ENCODE results near the gene ACOT7.
A peak's percentile ranks its signal among the peaks of the same experiment; 100 is the strongest.
"Not testable (repeated sequence)": the region's sequence is repeated elsewhere in the genome, so short reads cannot be mapped to it uniquely, and the experiment has no call there.

Gene ACOT7

GRCh38 chr1:6395781-6396244, 2.2 kb upstream of the ACOT7 start:
- not testable (repeated sequence) for DNase-seq

DNA sequence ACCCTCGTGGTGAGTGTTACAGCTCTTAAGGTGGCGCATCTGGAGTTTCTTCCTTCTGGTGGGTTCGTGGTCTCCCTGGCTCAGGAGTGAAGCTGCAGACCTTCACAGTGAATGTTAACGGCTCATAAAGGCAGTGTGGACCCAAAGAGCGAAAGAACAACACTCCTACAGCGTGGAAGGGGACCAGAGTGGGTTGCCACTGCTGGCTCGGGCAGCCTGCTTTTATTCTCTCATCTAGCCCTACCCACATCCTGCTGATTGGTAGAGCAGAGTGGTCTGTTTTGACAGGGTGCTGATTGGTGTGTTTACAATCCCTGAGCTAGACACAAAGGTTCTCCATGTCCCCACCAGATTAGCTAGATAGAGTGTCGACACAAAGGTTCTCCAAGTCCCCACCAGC, 1.6 kb upstream of the ACOT7 start:
- DNase-seq, result not testable (repeated sequence)

DNA sequence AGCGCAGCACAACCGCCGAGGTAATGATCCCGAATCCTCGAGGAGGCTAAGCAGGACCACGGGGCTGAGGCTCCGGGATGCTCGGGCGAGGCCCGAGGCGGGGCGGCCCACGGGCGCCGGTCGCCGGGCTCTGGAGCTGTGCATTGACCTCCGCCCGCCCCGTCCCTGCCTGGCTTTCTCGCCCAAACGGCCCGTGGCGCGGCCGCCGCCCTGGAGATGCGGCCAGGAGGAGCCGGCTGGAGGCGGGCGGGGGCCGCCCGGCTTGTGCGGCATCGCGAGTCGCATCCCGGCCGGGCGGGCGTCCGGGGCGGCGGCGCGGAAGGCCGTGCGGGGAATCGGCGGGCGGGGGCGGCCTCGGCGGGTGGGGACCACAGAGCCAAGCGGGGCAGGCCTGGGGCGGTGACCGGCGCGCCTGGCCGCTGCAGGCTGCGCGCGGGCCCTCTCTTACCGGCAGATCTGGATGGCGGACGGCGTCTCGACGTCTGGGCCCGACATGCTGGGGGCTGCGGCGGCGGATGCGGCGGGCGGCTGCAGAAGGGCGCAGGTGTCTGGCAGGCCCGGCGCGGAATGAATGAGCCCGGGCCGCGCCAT, 663 bp downstream of the ACOT7 start:
- DNase-seq, result no peak

- no peak for DNase-seq
These were observed 1.4 kb downstream of the ACOT7 start for GRCh38 chr1:6391951-6392808.

GRCh38 chr1:6389971-6390370, 3.6 kb downstream of the ACOT7 start:
- DNase-seq, result no peak

DNA sequence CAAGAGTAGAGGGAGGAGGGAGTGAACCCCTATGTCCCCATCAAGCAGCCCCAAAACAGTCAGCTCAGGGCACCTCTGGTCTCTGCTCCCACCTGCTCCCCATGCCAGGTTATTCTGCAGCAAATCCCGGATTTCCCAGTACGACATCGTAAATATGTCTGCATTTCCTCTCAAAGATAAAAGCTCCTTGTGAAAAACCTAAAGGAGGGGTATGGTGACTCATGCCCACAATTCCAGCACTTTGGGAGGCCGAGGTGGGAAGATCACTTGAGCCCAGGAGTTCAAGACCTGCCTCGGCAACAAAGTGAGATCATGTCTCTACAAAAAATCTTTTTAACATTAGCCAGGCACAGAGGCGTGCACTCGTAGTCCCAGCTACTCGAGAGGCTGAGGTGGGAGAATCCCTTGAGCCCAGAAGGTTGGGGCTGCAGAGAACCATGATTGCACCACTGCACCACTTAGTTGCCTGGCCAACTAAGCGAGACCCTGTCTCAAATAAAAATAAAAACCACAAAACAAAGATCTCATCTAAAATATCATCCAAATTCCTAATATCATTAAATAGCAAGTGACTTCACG, 7.1 kb downstream of the ACOT7 start:
- no peak for DNase-seq

GRCh38 chr1:6385488-6386191, 7.9 kb downstream of the ACOT7 start:
- DNase-seq, result no peak

GRCh38 chr1:6384962-6385361, 8.6 kb downstream of the ACOT7 start:
- no peak for DNase-seq

DNA sequence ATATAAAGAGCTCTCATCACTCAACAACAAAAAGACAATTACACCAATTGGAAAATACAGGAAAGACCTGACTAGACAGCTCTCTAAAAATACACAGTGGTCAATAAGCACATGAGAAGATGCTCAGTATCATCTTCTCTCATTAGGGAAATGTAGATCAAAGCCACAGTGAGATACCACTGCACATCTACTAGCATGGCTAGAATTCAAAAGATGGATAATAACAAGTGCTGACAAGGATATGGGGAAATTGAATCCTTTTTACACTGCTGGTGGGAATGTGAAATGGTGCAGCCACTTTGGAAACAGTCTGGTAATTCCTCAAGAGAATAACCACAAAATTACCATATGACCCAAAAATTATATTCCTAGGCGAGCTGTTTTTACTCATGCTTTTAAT, 9.4 kb downstream of the ACOT7 start:
- DNase-seq, result no peak

DNA sequence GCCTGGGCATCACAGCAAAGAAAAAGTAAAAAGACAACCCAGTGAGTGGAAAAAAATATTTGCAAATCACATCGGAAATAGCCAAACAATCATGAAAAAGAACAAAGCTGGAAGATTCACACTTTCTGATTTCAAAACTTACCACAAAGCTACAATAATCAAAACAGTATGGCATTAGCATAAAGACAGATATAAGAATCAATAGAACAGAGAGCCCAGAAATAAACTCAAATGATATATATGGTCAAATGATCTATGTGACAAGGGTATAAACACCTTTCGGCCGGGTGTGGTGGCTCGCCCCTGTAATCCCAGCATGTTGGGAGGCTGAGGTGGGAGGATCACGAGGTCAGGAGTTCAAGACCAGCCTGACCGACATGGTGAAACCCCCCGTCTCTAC, 13.5 kb downstream of the ACOT7 start:
- DNase-seq, result no peak

- no peak for DNase-seq
These were observed 15.3 kb downstream of the ACOT7 start for GRCh38 chr1:6378096-6378746.

DNA sequence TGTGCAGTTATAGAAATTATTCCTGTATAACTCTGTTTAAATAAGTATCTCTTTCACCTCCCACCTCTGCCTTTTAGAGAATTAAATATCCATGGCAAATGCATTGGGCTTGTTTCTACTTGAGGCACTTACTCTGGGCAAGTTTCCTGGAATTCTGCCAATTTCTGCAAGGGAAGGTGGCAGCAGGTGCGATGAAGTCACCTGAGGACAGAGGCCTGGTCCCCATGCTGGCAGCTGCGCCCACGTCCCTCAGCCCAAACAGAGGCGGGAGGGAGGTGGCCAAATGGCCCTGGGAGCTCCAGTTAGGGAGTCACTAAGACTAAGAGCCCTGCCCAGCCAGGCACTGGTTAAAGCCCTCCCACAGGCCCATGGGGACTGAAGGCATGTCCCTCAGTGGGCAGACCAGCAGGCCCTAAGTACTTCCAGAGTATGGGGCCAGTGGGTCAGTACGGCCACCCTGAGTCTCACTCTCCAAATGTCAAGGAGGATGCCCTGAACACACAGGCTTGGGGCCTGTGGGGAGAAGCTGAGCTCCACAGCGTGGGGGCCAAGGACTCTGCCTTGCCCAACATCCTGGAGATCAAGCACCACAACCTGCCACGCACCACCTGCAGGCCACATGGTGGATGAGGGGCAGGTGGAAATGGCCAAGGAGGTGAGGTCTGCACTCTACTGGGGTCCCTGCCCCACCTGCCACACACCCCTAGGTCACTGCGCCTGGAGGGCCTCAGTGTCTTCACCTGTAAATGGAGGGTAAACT, 19.4 kb downstream of the ACOT7 start:
- no peak for DNase-seq

DNA sequence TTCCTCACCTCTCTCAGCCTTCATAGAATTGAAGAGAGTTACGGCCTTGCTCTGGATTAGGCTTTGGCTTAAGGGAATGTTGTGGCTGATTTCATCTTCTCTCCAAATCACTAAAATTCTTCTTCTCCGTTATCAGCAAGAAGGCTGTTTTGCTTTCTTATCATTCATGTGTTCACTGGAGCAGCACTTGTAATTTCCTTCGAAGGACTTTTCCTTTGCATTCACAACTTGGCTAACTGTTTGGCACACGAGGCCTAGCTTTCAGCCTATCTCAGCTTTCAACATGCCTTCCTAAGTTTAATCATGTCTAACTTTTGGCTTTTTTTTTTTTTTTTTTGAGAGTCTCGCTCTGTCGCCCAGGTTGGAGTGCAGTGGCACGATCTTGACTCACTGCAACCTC, 21.3 kb downstream of the ACOT7 start:
- not testable (repeated sequence) for DNase-seq

DNA sequence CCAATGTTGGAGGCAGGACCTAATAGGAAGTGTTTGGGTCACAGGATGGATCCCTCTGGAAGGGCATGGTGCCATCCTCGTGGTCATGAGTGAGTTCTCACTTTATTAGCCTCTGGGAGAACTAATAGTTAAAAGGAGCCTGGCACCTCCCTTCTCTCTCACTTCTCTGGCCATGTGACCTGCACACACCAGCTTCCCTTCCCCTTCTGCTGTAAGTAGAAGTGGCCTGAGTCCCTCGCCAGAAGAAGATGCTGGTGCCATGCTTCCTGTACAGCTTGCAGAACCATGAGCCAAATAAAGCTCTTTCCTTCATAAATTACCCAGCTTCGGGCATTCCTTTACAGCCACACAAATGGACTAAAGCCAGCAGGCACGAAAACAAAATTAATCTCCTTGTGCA, 23.6 kb downstream of the ACOT7 start:
- no peak for DNase-seq

DNA sequence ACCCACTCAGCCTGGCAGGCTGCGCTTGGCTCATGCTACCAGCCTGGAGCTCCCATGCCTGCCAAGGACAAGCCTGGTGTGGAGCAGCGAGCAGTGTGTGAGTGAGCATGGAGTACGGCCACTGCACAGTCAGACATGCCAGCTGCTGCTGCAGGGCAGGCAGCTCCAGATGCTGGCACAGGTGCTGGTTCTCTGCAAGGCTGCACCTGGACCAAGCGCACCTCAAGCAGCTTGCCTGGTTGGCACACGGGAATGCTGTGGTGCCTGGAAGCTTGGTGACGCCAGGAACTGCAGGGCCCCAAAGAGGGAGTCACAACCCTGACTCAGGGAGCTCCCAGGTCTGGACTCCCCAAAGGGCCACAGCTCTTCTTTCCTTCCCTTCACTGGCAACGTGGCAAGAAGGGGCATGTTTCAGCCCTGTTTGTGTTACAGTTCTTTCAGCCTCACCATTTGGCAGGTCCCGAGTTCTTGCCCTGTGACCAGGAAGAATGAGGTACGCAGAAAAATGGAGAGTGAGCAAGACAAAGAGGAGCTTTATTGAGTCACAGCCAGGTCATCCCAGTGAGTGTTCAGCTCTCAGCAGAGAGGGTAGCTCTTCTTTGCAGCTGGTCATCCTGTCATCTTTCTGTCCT, 26.1 kb downstream of the ACOT7 start:
- no peak for DNase-seq

DNA sequence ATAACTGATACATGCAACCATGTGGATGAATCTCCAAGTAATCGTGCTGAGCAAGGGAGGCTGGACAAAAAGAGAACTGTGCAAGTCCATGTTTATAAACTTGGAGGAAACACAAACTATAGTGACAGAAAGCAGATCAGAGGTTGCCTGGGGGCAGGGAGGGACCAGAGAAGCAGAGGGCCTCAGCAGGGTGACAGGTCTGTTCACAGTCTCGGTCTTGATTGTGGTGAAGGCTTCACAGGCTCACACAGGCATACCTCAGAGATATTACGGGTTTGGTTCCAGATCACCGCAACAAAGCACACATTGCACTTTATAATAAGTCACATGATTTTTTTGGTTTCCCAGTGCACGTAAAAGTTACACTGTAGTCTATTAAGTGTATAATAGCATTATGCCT, 28.5 kb downstream of the ACOT7 start:
- DNase-seq, result peak; percentile 12

- DNase-seq, result peak; percentile 17
These were observed 30.3 kb downstream of the ACOT7 start for GRCh38 chr1:6363085-6363884.

DNA sequence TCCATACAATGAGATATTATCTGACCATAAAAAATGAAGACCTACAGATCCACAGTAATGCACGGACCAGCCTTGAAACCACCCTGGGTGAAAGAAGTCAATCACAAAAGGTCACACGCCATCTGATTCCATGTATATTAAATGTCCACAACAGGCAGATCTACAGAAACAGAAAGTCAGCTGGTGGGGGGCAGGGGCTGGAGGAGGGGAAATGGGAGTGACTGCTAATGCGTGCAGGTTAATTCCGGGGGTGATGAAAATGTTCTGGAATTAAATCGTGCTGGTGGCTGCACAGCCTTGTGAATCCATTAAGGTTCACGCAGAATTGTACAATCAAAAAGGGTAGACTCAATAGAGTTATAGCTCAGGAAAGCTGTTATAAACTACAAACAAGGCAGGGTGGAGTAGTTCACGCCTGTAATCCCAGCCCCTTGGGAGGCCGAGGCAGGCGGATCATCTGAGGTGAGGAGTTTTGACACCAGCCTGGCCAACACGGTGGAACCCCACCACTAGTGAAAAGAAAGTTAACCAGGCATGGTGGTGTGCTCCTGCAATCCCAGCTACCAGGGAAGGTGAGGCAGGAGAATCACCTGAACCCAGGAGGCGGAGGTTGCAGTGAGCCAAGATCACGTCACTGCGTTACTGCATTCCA, 32.3 kb downstream of the ACOT7 start:
- no peak for DNase-seq

DNA sequence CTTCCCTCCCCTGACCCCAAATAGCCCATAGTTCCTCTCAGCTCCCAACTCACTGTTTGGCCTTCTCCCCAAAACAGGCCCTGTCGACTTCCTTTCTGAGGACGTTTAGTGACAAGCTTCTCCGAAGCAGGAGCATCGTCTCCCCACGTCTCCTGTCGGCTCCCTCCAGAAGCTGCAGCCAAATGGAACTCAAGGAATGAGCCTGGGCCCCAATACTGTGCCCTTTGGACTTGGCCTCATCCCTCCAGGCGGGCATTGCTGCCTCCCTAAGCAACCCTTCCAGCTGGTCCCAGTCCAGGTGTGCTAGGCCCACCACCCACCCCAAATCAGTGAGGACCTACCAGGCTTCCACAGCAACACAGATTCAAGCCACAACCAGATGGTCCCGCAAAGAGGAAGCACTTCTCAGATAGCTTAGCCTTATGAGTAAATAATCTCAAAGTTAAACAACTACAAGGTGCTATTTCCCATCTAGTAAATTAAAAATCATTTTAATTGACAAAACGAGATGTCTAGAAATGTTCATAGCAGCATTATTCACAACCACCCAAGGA, 33.0 kb downstream of the ACOT7 start:
- no peak for DNase-seq

- no peak for DNase-seq
These were observed 33.5 kb downstream of the ACOT7 start for GRCh38 chr1:6360117-6360496.
